SK-N-SH (cell line): ENCODE measurements around the gene ACAP3.

ENCODE experiments used
- EZH2phosphoT487 ChIP-seq: fragments of 200-600 bp; sonication (generic); IDR thresholded peaks from 2 replicates; pipeline ENCODE4 v1.6.1; 2017; ENCODE audit warnings: low read depth, mixed run types, mild to moderate bottlenecking, antibody characterized with exemption, moderate library complexity, borderline replicate concordance
- GABPA ChIP-seq: IDR thresholded peaks from 2 replicates; pipeline ENCODE4 v1.4.0; 2012; ENCODE audit warnings: low read depth, mild to moderate bottlenecking
- GATA2 ChIP-seq: sonication (generic); formaldehyde crosslinking; IDR thresholded peaks from 2 replicates; pipeline ENCODE4 v1.5.0; 2020; ENCODE audit warnings: mild to moderate bottlenecking, missing genetic modification reagents
- MAX ChIP-seq: IDR thresholded peaks from 2 replicates; pipeline ENCODE4 v1.4.0; 2012; ENCODE audit warnings: low read depth
- POLR2AphosphoS5 ChIP-seq: IDR thresholded peaks from 2 replicates; pipeline ENCODE4 v1.6.1; 2012; ENCODE audit warnings: low read depth, low read length
- RFX5 ChIP-seq: IDR thresholded peaks from 2 replicates; pipeline ENCODE4 v1.6.1; 2012; ENCODE audit warnings: mild to moderate bottlenecking, improper control_type of control experiment, low read length
- TF ChIP-seq, protein P1 (sequence below): fragments of 200-600 bp; sonication (generic); IDR thresholded peaks from 2 replicates; pipeline ENCODE4 v1.6.1; 2017; ENCODE audit warnings: antibody characterized with exemption, mild to moderate bottlenecking, moderate library complexity

DNA sequence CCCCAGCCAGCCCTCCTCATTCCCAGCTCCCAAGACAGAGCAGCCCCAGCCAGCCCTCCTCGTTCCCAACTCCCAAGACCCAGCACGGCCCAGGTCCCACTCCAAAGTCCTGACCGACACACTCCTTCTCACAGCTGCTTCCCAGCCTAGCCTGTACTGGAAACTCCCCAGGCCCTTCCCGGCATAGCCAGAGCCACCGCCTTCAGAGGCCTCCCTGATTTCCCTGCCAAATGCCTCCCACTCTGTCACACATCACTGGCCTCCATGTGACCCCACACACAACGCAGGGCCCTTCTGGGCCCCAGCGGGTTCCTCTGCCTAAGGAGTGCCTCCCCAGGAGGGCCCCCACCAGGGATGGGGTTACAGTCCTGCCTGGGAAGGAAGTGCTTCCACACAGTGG, 36.9 kb downstream of the ACAP3 start:
- TF ChIP-seq, protein P1, sequence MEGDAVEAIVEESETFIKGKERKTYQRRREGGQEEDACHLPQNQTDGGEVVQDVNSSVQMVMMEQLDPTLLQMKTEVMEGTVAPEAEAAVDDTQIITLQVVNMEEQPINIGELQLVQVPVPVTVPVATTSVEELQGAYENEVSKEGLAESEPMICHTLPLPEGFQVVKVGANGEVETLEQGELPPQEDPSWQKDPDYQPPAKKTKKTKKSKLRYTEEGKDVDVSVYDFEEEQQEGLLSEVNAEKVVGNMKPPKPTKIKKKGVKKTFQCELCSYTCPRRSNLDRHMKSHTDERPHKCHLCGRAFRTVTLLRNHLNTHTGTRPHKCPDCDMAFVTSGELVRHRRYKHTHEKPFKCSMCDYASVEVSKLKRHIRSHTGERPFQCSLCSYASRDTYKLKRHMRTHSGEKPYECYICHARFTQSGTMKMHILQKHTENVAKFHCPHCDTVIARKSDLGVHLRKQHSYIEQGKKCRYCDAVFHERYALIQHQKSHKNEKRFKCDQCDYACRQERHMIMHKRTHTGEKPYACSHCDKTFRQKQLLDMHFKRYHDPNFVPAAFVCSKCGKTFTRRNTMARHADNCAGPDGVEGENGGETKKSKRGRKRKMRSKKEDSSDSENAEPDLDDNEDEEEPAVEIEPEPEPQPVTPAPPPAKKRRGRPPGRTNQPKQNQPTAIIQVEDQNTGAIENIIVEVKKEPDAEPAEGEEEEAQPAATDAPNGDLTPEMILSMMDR: no peak
- TF ChIP-seq GATA2 (CRISPR knock-in tag) (no peak), EZH2phosphoT487 (no peak), MAX (no peak), RFX5 (no peak), GABPA (no peak), POLR2AphosphoS5 (no peak)
